HepG2 (cell line): ENCODE measurements around the gene ARL14EP. TPM values are rescaled to one million over a fixed set of nuclear protein-coding genes. Genes with fewer than 3 reads are reported as not detected.

ENCODE experiments used
- ATAC-seq: fragments of 200-7000 bp; cut with Tn5 transposase; 3 replicates; pipeline ENCODE4 v1.9.1; 2020; ENCODE audit warnings: mild to moderate bottlenecking, moderate library complexity
- BruUV-seq: library from RNA; stranded (reverse); fragments of 400-500 nt; replicated peaks from 2 replicates; lab custom pipeline; 2021; lab: Mats Ljungman, UMichigan
- CTCF ChIA-PET: fragments of 300-600 bp; formaldehyde crosslinking; extraction: SDS; loops from one replicate; lab custom pipeline; 2021; ENCODE audit warnings: low total read pairs, inconsistent platforms, low intra/inter-chr PET ratio; lab: Yijun Ruan, JAX
- POLR2A ChIA-PET: fragments of 350-600 bp; sonication (Branson Sonifier 250); formaldehyde crosslinking; loops from one replicate; lab custom pipeline; 2020; ENCODE audit warnings: antibody characterized with exemption, inconsistent platforms; lab: Yijun Ruan, JAX
- DNase-seq: peaks from one replicate; pipeline ENCODE4 v3.0.0-alpha.2; 2015; ENCODE audit warnings: low spot score
- FAIRE-seq: peaks from 3 replicates; lab custom pipeline; 2011; peaks lifted over from hg19 to GRCh38; lab: Jason Lieb, UNC
- H2AFZ ChIP-seq: one replicate; pipeline ENCODE4 v1.6.1; 2011; ENCODE audit warnings: low read length, inconsistent platforms
- H3K27ac ChIP-seq: fragments of 300-600 bp; 3 replicates; pipeline ENCODE4 v1.8.0; 2011; ENCODE audit warnings: mixed run types, mild to moderate bottlenecking, mixed read lengths, low read length, inconsistent platforms; ENCODE audit not compliant: insufficient read depth; ENCODE audit errors: extremely low read length
- H3K27me3 ChIP-seq, 2 experiments: fragments of 200-600 bp in 1 of 2; 2 replicates in 1 of 2; 3 replicates in 1 of 2; pipeline versions ENCODE4 v1.6.0 to v1.8.0; 2011; ENCODE audit warnings: low read length in 2 of 2, mild to moderate bottlenecking in 2 of 2, moderate library complexity in 2 of 2, inconsistent platforms in 1 of 2; ENCODE audit not compliant: insufficient read depth in 2 of 2, control insufficient read depth in 1 of 2
- H3K36me3 ChIP-seq, 2 experiments: fragments of 200-600 bp in 1 of 2; replicated peaks in 1 of 2; 2 replicates in 1 of 2; 3 replicates in 1 of 2; pipeline versions ENCODE4 v1.5.1 to v1.8.0; 2011; ENCODE audit warnings: low read length in 2 of 2, inconsistent platforms in 1 of 2; ENCODE audit not compliant: insufficient read depth in 2 of 2, control insufficient read depth in 1 of 2
- H3K4me1 ChIP-seq: 2 replicates; pipeline ENCODE4 v1.5.1; 2012; ENCODE audit warnings: low read length, inconsistent platforms; ENCODE audit not compliant: insufficient read depth
- H3K4me2 ChIP-seq: 2 replicates; pipeline ENCODE4 v1.6.0; 2011; ENCODE audit warnings: low read depth, low read length, inconsistent platforms
- H3K4me3 ChIP-seq, 3 experiments: fragments of 200-600 bp in 1 of 3; sonication (generic), shearing (Covaris generic) in 1 of 3; replicated peaks in 1 of 3; 2 replicates each; pipeline ENCODE4 v1.5.1; 2011 to 2016; ENCODE audit warnings: low read length in 3 of 3, inconsistent platforms in 2 of 3, low read depth in 2 of 3, mild to moderate bottlenecking in 2 of 3, control low read depth in 1 of 3, mixed read lengths in 1 of 3; ENCODE audit not compliant: insufficient read depth in 1 of 3
- H3K79me2 ChIP-seq: one replicate; pipeline ENCODE4 v1.6.1; 2011; ENCODE audit warnings: low read length, inconsistent platforms; ENCODE audit not compliant: insufficient read depth
- H3K9ac ChIP-seq: 2 replicates; pipeline ENCODE4 v1.6.0; 2011; ENCODE audit warnings: mild to moderate bottlenecking, low read depth, low read length, inconsistent platforms; ENCODE audit not compliant: insufficient read depth
- H3K9me3 ChIP-seq: 2 replicates; pipeline ENCODE4 v1.5.1; 2012; ENCODE audit warnings: mild to moderate bottlenecking, low read length
- H4K20me1 ChIP-seq: 2 replicates; pipeline ENCODE4 v1.6.0; 2011; ENCODE audit warnings: inconsistent platforms, mild to moderate bottlenecking, low read length, moderate library complexity; ENCODE audit not compliant: insufficient read depth
- ATF7 ChIP-seq, 2 experiments: fragments of 450-650 bp in 1 of 2; sonication (generic) in 1 of 2; formaldehyde crosslinking in 1 of 2; IDR thresholded peaks; 2 replicates each; pipeline versions ENCODE4 v1.4.0 to v1.6.1; 2016 to 2020; ENCODE audit warnings: antibody characterized with exemption in 1 of 2, mild to moderate bottlenecking in 1 of 2, missing genetic modification reagents in 1 of 2
- CEBPZ ChIP-seq: IDR thresholded peaks from 2 replicates; pipeline ENCODE4 v1.6.1; 2012; ENCODE audit warnings: low read length, improper control_type of control experiment
- CREB1 ChIP-seq, 2 experiments: fragments of 450-650 bp in 1 of 2; IDR thresholded peaks; 2 replicates each; pipeline ENCODE4 v1.6.1; 2016 to 2017; ENCODE audit warnings: control low read depth in 1 of 2, mild to moderate bottlenecking in 1 of 2, missing compliant biosample characterization in 1 of 2, missing genetic modification characterization in 1 of 2
- MAX ChIP-seq: IDR thresholded peaks from 2 replicates; pipeline ENCODE4 v1.6.1; 2012; ENCODE audit warnings: inconsistent platforms
- MEF2D ChIP-seq: sonication (generic); formaldehyde crosslinking; IDR thresholded peaks from 2 replicates; pipeline ENCODE4 v1.5.1; 2020; ENCODE audit warnings: mild to moderate bottlenecking, missing genetic modification reagents
- NAIF1 ChIP-seq: sonication (generic); formaldehyde crosslinking; IDR thresholded peaks from 2 replicates; pipeline ENCODE4 v1.5.0; 2020; ENCODE audit warnings: mild to moderate bottlenecking, missing genetic modification reagents, borderline replicate concordance
- SALL1 ChIP-seq: sonication (generic); formaldehyde crosslinking; IDR thresholded peaks from 2 replicates; pipeline ENCODE4 v1.8.0; 2022; ENCODE audit warnings: mild to moderate bottlenecking, missing genetic modification reagents
- TERF1 ChIP-seq: sonication (generic); formaldehyde crosslinking; IDR thresholded peaks from 2 replicates; pipeline ENCODE4 v1.8.0; 2022; ENCODE audit warnings: mild to moderate bottlenecking, missing genetic modification reagents, moderate library complexity
- TOPORS ChIP-seq: sonication (generic); formaldehyde crosslinking; IDR thresholded peaks from 2 replicates; pipeline ENCODE4 v1.8.0; 2023; ENCODE audit warnings: mild to moderate bottlenecking, missing genetic modification reagents
- TRAFD1 ChIP-seq: sonication (generic); formaldehyde crosslinking; IDR thresholded peaks from 2 replicates; pipeline ENCODE4 v1.5.1; 2020; ENCODE audit warnings: missing genetic modification reagents, mild to moderate bottlenecking, borderline replicate concordance
- ZNF781 ChIP-seq: sonication (generic); formaldehyde crosslinking; IDR thresholded peaks from 2 replicates; pipeline ENCODE4 v1.5.1; 2020; ENCODE audit warnings: borderline replicate concordance, mild to moderate bottlenecking, missing genetic modification reagents; ENCODE audit errors: not compliant biosample characterization
- WGBS: methylation state at CpG from one replicate; pipeline ENCODE4 v1.1.6; 2017; ENCODE audit warnings: low lambda C conversion rate; 5-methylcytosine and 5-hydroxymethylcytosine counted together
- in situ Hi-C: cut with HindIII; loops from 2 replicates; pipeline ENCODE4 v1.10.0; 2017; ENCODE audit warnings: low pct_unique_long_range_greater_than_20kb; ENCODE audit not compliant: extremely low pct_ligation_motif_present
- intact Hi-C: fragments of 100-400 bp; cut with micrococcal nuclease; formaldehyde crosslinking; loops from one replicate; pipeline ENCODE4 v1.10.0; 2022; ENCODE audit not compliant: unreplicated experiment
- polyA plus RNA-seq, 8 experiments: library from polyadenylated mRNA; depleted of rRNA in 3 of 8; stranded (reverse) in 7 of 8; unstranded in 1 of 8; fragments of >200 nt; fragmentation: Illumina TruSeq in 4 of 8; extraction: Trizol in 4 of 8; gene quantifications; 2 replicates each; pipeline versions ENCODE4 v1.2.1 to v1.2.3, GENCODE V29; 2011 to 2016; ENCODE audit warnings: low read depth in 4 of 8, missing spikeins in 1 of 8, mixed read lengths in 1 of 8; ENCODE audit not compliant: insufficient read depth in 1 of 8
- total RNA-seq, 5 experiments: library from RNA; depleted of rRNA; stranded (reverse); fragments of >200 nt; fragmentation: Illumina TruSeq; extraction: Trizol; gene quantifications; 2 replicates each; pipeline ENCODE4 v1.2.3, GENCODE V29; 2016; ENCODE audit warnings: low read depth in 1 of 5

ARL14EP gene
- total and polyA plus RNA-seq, 2 of the 13 experiments (the other 11 are each of a cell fraction or from before 2014, with no cell fraction given) = 9.8 to 15.4 TPM

GRCh38 chr11:30368394-30368793, 45.5 kb downstream of the ARL14EP start:
- Histone ChIP-seq H3K4me2 (no peak overlapping the region), H3K9ac (no peak overlapping the region), H2AFZ (no peak overlapping the region), H4K20me1 (no peaks in the 10 kb centered on the region), H3K27me3 (no peaks in the 10 kb centered on the region; a peak in 2 of 5 replicates), H3K4me1 (no peaks in the 10 kb centered on the region), H3K4me3 (no peak overlapping the region), H3K79me2 (no peaks in the 10 kb centered on the region), H3K9me3 (no peaks in the 10 kb centered on the region), H3K27ac (no peak overlapping the region), H3K36me3 (no peaks in the 10 kb centered on the region)
- in situ Hi-C loops (no loop called here), intact Hi-C loops (no loop called here)
- ChIA-PET CTCF (no interaction called here), POLR2A (no interaction called here)
- no TSS peak for BruUV-seq
- FAIRE-seq = no peak
- TF ChIP-seq ATF7 (IDR thresholded peaks at IDR 0.05) = peak; percentile 93
- TF ChIP-seq ATF7 (CRISPR knock-in tag; IDR thresholded peaks at IDR 0.05) = no peak
- peak; percentile 94 for TF ChIP-seq CREB1 (IDR thresholded peaks at IDR 0.05)
- TF ChIP-seq CREB1 (CRISPR knock-in tag; IDR thresholded peaks at IDR 0.05) = no peak
- TF ChIP-seq NAIF1 (CRISPR knock-in tag) = no peak
- no peak for ATAC-seq
- DNase-seq = no peak
- WGBS = 7% methylated on average over 4 of the region's 4 CpGs

- no peak overlapping the region for H2AFZ ChIP-seq
- no peak overlapping the region for H3K4me2 ChIP-seq
- 2% methylated on average over 1 of the region's 1 CpG for WGBS
- H4K20me1 ChIP-seq = no peaks in the 10 kb centered on the region
- no peak overlapping the region for H3K9ac ChIP-seq
- H3K36me3 ChIP-seq = no peaks in the 10 kb centered on the region
- in situ Hi-C loops (no loop called here), intact Hi-C loops (no loop called here)
- no peak for FAIRE-seq
- H3K9me3 ChIP-seq = no peaks in the 10 kb centered on the region
- H3K27ac ChIP-seq = no peak overlapping the region
- no peaks in the 10 kb centered on the region for H3K79me2 ChIP-seq
- H3K27me3 ChIP-seq = no peaks in the 10 kb centered on the region; a peak in 1 of 5 replicates
- POLR2A ChIA-PET = no interaction called here
- H3K4me1 ChIP-seq = no peaks in the 10 kb centered on the region
- no peak for ATAC-seq
- no peak overlapping the region for H3K4me3 ChIP-seq
- CTCF ChIA-PET = no interaction called here
- BruUV-seq = no TSS peak
- DNase-seq = no peak
- TF ChIP-seq SALL1 (CRISPR knock-in tag) (no peak), ZNF781 (CRISPR knock-in tag) (no peak), MEF2D (CRISPR knock-in tag) (no peak), TRAFD1 (CRISPR knock-in tag) (no peak), MAX (no peak), TOPORS (CRISPR knock-in tag) (no peak), CEBPZ (no peak), TERF1 (no peak)
Measured at GRCh38 chr11:30370164-30370563, 47.3 kb downstream of the ARL14EP start.
